ENCODE results near the gene IGF1R.

Gene IGF1R

DNA sequence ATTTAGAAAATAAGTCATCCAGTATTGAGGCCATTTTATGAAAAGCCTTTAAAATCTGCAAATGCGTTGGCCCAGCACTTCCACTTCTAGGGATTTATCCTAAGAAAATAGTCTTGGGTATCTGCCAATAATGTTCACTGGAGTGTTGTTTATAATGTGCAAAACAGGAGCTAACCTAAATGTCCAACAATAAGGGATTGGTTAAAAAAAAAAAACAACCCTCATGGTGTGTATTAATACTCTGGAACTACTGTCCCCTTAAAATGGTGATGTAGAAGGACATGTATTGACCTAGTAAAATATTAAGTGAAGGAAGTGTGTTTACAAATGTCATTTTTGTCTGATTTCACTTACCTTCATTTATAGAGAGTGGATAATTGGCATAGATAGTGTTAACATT, 58.0 kb downstream of the IGF1R start:
- DNase-seq = no peak

DNA sequence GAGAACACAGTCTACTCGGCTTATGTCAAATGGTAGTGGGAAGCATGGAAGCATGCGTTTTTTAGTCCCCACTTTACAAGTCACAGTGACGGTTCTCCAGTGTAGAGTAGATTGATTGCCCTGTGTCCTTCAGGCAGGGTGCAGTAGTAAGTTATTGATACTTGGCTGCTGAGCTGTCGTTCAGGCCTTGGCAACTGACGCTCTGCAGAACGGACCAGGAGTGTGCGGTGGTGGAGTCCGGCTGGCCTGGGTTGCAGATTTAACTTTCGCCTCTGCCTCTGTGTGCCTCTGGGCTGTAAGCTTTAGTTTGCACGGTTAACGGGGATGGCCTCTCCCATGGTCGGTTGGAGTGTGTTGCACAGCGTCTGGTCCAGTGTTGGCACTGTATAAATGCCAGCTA, 58.6 kb downstream of the IGF1R start:
- DNase-seq = no peak

DNA sequence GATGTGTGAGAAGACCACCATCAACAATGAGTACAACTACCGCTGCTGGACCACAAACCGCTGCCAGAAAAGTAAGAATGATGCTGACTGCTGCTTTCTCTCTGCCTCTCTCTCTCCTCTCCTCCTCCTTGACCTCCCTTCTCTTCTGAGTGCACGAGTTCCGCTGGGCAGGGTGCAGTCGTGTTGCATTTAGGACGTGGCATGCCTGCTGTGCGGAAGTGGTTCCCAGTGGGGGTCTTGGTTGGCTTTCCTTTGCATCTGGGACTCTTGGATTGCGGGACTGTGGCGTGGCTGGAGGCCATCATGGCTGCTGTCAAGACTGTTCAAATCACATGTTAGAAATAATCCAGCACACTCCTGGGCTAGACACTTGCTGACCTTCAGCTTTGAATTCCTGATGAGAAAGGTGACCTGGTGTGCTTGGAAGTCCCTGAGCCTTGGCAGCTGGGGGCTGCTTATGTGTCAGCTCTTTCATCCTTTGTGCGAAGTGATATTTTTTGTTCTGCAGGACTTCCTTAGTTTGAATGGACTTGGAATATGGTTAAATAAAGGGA, 59.8 kb downstream of the IGF1R start:
- DNase-seq = no peak

DNA sequence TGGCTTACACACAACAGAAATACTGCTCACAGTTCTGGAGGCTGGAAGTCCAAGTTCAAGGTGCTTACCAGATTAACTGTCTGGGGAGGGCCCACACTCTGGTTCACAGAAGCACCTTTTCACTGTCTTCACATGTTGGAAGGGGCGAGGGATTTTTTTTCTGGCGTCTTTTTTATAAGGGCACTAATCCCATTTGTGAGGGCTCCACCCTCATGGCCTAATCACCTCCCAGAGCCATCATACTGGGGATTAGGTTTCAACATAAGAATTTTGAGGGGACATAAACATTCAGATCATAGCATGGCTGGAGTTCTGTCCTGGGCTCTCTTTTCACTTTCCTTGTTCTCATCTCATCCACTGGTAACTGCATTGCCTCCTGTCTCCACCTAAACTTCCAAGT, 63.5 kb downstream of the IGF1R start:
- no peak for DNase-seq

DNA sequence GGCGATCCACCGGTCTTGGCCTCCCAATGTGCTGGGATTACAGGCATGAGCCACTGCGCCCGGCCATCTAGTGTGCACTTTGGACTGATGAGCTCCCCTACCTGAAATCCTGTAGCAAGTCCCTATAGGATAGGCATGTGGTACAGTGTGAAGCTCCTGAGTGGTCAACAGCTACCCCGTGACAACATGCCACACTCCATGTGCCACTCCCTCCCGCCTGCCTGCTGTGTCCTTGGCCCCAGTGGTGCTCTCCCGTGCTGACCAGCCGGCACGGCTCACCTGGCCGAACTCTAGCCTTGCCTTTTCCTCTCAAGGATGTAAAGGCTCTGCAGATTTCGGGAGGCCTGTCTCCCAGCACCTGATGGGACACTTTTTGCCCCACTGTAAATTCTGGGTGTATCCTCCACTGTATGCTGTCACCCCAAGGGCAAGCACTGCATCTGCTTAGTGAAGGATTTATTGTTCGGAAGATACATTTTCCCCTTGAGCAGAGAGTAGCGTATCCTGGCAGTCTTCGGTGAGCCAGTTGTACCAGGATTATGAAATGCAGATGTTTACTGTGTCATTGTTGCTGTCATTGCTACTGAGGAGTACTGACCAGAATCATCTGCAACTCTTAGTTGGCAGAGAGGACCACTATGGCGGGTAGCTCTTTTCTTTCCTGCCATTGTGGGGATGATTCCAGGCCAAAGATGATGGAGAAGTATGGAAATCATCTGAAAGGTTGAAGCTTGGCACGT, 64.7 kb downstream of the IGF1R start:
- DNase-seq = no peak

DNA sequence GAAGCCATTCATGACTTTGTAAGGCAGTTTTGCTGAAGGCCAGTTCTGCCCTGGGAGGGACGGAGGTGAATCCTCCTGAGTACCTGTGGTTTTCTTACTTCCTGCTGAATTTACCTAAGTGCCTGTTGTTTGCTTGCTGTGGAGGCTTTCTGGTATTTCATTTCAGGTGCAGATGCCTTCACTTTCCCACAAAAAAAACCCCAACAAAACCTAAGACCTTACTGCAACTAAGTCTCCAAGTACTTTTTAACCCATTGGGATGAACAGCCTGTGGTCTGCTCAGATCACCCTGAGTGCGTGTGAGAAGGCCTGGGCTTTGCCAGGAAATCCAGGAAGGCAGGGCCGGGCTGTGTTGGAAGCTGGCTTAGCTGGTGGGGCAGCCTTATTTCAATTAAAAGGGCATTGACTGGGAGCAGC, 65.3 kb downstream of the IGF1R start:
- peak in 1 of 5 donors; percentile 6 for DNase-seq

DNA sequence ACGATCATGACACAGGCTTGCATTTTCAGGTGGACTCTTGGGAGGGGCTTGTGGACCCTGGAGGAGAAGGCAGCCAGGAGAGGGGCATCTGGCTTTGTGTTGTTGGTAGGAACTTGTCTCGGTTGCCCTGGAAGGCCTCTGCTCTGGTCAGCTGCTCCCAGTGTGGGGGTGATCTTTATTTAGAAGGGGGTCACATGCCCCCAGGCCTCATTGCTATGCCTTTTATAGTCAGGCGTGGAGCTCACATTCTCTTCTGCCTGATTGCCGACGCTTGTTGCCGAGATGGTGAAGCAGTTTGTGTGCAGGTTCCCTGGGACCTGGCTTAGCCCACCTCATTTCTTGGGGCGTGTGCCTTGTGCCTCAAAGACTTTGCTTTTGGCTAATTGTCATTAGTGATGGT, 66.6 kb downstream of the IGF1R start:
- DNase-seq = no peak

DNA sequence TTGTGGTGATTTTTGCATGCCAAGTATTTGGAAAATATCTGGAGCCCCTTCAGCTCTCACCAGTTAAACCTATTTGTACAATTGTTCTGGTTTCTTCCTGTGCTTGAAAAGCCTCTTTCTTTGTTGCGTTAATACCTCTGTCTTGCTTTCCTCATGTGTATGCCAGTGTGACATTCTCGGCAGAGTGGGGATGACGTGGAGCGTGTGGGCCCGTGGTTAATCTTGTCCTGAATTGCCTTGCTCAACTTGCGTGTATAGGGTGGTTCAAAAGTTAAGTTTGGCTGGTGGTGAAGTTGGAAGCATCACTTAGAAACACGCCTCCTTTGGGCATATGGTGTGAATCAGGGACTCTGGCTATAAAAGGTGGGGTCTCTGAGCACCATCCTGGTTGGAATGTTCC, 67.1 kb downstream of the IGF1R start:
- DNase-seq = no peak

DNA sequence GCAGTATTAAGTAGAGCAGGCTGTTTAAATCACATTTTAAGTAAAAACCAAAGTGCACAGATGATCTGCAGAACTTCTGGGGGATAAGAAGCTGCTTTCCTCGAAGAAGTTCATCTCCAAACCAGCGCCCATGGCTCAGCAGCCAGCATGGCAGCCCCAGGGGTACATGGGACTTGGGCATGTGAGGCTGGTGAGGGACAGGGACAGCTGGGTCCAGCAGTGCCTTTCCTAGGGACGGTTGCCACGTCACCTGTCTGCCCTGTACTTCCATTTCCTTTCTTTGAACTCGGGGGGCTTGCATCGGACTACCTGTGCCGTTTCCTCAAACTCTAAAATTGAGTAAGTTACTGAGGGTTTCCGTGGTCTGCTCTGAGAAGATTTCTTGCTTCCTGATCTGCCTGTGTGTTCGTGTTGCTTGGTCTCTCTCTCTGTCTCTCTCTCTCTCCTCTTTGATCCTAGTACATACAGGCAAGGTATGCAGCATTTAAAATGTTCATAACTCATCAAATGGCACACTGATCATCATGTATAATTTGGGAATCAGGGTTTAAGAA, 67.6 kb downstream of the IGF1R start:
- no peak for DNase-seq

DNA sequence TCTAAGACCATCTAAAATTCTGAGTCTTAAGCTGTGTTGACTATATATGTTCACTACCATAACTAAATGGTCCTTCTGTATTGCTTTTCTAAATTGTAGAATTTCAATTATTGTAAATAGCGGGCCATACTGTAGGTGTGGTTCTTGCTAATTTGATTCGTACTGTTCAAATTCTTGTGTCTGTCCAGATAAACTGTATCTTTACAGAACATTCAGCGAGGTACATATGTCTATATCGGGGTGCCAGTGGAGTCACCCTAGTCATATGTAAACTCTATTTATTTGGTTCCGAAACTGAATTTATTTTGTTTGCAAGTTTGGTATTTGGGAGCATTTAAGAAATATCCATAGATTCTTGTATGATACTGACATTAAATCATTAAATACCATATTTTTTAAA, 69.0 kb downstream of the IGF1R start:
- no peak for DNase-seq

DNA sequence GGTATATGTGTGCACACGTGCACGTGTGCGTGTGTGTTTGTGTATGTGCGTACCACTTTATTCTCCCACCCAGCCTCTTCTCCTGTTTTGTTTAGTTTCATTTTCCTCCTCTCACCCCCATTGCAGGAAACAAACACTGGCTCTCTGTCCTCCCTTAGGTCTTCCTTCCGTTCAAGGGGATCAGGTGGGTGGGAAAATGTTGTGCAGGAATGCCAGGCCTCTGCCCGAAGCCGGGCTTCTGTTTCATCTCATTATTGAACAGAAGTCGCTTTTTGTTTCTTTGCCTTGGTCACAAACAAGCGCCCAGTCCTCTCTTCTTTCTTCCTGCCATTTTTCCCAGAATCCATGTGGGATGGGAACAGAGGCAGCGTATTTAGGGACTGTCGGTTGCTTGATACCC, 69.6 kb downstream of the IGF1R start:
- DNase-seq = no peak

DNA sequence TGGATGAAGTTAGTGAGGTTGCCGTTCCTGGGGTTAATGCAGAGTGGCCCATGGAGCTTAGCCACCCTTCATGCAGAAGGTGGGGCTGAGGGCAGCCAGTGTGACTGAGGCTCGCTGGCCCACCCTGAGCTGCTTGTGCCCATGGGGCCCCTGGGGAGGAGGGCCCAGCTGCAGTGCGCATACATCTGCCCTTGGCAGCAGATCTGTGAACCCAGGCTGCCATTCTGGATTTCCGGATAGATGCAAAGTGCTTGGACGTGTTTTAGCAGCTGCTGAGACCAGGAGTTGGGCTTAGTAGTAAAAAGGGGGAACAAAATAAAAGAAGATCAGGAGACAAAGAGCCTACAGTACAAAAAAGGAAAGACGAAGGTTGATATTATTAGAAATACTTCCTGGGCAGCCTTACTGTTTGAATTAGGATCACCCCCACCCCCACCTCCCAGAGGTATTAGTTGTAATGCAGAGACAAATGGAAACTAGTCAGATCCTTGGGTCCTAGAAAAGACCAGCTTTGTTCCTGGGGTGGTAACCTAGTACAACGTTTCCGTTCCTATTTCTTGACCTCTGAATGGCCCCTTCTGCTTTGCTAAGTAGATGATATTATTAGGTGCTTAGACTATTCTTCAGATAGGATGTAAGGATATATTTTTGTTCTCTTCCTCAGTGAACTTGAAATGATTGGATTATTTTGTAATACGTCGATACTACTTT, 70.2 kb downstream of the IGF1R start:
- no peak for DNase-seq

DNA sequence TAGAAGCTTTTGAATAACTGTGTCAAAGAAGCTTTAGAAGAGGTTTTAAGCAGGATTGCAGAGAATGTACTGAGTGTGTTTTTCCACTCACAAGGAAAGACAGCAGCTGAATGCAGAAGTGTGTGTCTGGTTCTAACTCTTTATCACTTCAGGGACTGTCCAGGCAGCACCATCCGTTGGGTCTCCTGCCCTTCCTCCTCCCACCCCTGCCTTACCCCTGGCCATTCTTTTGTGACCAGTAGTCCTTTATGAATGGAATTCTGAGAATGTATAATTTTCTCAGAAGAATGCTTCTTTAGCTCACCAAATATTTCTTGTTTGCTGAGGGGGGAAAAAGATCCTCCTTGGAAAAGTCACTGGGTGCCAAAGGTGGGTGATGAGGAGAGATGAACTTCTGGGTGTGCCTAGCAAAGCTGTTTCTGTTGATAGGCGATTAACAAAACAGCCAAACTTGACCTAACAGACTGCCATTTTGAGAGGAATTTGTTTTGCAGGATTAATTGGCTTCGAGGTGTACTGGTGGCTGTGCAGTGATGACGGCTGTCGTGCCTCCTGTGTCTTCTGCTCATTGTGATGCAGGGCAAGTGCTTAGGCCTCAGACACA, 70.9 kb downstream of the IGF1R start:
- no peak for DNase-seq

DNA sequence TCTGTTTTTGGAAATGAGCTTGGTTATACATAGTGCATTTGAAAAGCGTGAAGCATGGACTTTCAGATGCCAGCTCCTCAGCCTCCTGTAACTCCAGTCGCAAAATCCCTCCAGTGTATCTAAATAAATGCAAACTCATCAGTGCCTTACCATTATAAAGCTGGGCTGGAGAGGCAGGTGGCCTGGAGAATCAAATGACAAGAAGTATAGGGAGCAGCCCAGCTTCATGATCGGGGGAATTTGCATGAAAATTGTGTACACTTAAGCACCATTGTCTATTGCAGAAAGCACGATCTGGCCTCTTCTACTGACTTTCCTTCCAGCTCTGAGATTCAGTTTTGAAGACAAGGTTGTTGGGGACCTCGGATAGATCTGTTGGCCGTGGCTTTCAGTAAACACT, 71.7 kb downstream of the IGF1R start:
- DNase-seq = no peak

DNA sequence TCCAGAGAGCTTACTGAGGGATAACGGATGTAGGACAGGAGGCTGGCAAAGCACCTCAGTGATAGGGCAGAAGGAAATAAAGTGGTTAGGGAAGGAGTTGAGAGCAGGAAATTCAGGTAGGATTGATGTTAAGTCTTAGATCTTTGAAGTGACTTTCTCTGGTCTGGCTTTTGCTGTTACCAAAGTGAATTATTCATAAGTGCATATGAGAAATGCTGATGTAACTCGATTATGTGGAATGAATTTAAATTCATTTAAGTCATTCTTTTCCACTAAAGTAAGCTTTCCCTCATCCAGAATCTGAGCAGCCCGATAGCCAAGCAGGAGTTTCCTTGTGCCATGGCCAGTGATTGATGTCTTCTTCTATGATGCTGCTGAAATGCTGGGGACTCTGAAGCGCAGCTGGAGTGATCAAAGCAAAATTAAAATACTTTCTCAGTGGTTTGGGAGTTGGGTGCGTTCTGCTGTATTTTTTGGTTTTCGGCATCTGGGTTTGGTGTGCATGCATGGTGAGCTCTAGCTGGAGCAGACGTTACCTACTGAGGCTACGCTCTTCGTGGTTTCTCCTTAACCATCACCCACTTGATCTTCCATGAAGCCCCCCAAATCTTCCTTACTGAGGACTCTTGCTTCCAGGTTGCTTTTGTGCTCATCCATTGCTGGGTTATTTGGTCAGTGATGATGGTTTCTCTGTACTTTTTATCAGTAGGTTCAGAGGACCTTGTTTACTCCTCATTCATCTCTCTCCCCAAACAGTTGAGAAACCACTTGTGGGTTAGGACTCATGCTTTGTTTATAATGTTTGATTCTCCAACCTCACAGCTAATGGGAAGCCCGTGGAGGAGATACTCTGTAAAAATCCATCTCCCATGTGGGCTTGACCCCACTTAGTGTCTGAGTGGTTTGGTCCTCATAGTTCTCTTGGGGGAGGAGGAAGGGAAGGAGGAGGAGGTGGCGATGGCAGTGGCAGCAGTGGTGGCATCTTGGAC, 72.5 kb downstream of the IGF1R start:
- DNase-seq = no peak

DNA sequence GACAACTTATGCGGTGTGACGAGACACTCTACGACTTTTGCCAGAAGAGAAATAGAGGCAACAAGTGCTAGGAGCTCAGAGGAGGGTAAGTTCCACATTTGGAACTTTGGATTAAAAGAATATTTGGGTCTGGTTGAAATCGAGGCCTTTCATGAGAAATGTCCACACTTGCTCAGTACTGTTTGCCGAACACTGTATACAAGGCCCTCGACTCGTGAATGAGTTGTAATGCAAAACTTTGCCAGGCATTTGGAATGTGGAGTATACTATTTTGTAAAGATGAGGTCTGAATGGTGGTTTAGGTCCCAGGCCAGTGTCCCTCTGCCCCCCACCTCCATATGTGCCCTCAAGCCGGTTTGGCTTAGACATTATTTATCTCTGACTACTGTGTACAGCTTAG, 73.9 kb downstream of the IGF1R start:
- no peak for DNase-seq

DNA sequence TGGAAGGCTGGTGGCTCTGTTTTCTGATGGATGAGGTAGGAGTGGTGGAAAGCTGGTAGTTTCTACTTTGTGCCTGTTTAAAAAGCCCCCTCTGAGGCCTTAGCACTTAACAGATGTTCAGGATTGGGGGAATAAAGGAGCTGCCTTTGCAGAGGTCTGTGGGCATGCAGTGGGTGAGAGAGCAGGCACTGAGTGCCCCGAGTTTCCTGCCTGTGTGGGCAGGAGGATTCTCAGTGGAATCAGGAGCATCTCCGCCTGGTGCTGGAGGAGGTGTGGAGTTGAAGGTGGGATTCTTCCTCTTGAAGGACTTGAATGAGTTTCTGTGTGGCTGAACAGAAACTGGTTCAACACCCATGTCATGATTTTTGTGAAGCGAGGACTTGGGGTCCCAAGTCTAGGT, 74.3 kb downstream of the IGF1R start:
- DNase-seq = no peak

DNA sequence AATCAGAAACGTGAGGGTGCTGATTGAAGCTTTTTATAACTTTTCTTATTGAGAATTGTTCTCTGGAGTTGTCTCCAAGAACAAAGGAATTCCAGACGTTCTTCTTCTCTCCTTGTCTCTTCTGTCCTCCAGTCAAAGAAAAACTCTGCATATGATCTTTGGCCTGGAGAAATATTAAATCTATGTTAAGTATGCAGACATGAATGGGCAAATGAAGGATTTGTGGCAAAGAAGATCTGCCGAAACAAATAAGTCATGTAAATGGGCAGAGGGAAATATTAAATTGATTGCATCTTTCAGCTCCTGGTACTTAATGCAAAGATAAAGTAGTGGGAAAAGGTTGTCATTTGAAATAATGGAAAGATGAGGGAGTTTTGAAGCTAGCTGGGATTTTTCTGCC, 74.9 kb downstream of the IGF1R start:
- DNase-seq = no peak

DNA sequence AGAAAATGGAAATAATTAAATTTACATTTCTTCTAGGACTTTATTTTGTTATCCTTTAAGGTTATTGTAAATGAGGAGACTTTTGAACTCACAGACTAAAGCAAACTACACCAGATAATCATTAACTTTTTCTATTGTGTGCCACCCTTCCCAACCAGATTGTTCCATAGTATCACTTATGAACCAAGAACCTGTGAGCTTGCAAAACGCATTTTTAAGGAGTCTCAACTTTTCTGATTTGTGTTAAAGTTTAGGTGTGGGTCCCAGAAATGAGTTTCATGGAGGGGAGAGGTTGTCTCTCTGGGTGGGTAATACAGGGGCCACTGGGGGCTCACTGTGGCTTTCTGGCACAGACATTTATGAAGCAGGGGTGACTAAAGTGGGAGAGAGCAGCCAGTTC, 75.7 kb downstream of the IGF1R start:
- DNase-seq = no peak

DNA sequence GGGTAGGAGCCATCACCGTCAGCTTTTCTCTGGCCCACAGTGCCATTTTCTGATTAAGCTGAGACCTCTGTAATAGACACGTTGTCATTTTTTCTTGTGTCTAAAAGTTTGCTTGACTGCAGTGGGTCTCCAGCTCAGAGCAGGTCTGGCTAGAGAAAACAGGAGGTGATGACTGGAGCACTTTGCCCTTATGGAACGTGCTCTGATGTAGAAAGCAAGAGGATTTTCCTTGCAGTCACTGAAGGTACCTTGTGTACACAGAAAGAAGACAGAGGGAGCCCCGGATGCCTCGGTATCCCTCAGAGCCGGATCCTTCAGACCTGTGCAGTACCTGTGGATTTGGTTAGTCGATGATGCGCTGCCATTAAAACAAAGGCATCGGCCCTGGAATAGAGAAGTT, 76.2 kb downstream of the IGF1R start:
- DNase-seq = no peak

DNA sequence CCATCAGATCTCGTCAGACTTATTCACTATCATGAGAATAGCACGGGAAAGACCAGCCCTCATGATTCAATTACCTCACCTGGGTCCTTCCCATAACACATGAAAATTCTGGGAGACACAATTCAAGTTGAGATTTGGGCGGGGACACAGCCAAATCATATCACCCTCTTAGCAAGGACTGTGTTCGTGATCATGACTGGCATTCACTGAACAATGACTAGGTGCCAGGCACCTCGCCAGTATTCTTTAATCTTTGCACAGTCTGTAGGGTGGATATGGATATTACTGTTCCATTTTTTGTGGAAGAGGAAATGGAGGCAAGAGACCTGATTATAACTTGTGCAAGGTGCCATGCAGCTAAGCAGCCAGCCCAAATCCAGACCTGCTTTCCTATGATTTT, 77.5 kb downstream of the IGF1R start:
- DNase-seq = no peak

All from T-helper 1 cell (primary cell).